NCI-H1092 treated with DMSO at 0.1 percent for 48 hours (cell line): ENCODE data around the gene RHOBTB3.
A peak's percentile ranks its signal among the peaks of the same experiment; 100 is the strongest.
"Not testable (repeated sequence)": the region's sequence is repeated elsewhere in the genome, so short reads cannot be mapped to it uniquely, and the experiment has no call there.

ENCODE experiments used
- DNase-seq: peaks from one replicate; lab custom pipeline; 2025; lab: John Stamatoyannopoulos, UW

The RHOBTB3 gene, protein sequence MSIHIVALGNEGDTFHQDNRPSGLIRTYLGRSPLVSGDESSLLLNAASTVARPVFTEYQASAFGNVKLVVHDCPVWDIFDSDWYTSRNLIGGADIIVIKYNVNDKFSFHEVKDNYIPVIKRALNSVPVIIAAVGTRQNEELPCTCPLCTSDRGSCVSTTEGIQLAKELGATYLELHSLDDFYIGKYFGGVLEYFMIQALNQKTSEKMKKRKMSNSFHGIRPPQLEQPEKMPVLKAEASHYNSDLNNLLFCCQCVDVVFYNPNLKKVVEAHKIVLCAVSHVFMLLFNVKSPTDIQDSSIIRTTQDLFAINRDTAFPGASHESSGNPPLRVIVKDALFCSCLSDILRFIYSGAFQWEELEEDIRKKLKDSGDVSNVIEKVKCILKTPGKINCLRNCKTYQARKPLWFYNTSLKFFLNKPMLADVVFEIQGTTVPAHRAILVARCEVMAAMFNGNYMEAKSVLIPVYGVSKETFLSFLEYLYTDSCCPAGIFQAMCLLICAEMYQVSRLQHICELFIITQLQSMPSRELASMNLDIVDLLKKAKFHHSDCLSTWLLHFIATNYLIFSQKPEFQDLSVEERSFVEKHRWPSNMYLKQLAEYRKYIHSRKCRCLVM

DNA sequence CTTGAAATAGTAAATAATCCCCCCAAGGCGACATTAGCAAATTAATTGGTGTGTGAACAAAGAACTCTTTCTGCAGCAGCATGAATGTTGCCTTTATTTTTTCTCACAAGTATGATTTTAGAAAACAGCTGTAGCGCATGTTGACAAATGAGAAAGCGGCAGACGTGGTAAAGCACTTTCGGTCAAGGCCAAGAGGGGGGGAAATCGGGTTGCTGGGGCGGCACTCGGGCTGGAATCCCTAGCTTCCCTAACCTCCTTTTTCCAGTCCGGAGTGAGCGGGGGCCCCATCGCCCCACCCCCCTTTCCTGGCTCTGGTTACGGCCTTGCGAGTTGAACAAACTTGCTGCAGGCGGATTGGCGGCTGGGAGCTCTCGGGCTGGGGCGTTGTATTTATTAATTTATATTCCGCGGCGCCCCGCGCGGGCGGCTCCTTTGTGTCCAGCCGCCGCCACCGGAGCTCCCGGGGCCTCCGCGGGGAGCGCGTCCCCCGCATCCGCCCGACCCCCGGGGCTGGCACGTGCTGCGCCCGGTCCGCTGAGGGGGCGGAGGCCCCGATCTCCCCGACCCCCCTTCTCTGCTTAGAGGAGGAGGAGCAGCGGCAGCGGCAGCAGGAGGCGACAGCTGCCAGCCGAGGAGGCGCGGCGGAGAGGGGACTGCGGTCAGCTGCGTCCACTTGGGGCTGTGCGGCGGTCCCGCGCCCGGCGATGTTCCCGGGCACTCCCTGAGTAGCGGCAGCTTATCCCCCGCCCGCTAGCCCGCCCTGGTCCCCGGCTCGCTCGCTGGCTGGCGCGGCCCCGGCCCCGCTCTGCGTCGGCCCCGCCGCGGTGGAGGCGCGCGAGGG lies at the start of gene RHOBTB3:
TSS of gene RHOBTB3 (plus strand) at position 607 of the 841 bp plus-strand sequence. CDS start 347 bp downstream, outside the sequence.
- DNase-seq, result peak; percentile 80

DNA sequence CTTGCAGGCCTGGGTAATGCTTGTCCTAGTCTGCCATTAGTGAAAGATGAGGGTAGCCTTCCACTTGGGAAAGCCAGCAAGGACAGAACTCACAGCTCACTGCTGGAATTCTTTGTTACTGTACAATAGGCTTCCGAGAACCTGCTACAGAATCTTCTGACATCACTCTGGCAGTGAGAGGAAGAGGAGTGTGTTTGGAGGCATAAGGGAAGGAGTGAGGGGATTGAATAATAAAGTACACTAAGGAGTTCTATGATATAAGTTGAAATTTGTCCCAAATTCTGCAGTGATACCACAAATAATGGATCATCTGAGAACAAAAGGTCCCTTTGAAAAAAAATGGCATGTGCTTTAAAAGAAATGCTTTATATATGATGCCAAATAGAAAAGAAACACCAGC lies 48.2 kb upstream of the RHOBTB3 start, which contains the start of gene SPATA9:
TSS of gene SPATA9 (minus strand) at position 101 of the 400 bp plus-strand sequence. CDS start 137 bp downstream, outside the sequence.
- DNase-seq, result no peak

DNA sequence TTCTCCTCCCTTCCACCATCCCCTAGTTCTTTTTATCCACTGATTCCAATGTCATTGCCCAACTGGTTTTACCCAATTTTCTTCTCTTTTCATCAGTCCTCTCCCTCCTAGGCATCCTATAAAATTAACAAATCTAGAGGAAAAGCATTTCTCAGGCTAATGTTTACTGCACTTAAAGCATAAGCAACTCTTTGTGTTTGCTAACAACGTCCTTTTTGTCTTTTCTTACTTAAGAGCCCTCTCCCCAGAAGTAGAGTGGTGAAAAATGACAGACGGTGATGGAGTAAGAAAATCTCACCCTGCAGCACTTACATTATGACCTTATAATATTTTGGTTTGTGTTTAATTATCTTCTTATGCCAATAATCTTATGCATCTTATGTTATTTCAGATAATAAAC lies 46.8 kb upstream of the RHOBTB3 start:
- no peak for DNase-seq

DNA sequence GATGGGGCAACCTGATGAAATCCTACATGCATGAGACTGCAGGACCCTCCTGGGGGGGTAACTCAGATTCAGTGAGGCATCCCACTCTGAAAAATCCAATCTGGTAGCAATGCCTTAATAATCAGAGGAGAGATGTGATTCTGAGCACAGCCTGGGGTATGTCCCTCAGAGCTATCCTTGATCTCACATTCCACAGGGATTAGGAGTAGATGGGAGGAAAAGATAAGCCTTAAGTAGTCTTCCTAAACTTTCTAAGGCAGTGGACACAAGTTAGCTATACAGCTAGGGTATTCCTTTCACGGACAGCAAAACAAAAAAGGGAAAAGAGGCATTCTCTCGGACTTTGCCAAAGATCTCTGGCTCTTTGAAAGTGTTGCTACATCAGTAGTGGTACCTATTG lies 44.5 kb upstream of the RHOBTB3 start:
- DNase-seq, result no peak

DNA sequence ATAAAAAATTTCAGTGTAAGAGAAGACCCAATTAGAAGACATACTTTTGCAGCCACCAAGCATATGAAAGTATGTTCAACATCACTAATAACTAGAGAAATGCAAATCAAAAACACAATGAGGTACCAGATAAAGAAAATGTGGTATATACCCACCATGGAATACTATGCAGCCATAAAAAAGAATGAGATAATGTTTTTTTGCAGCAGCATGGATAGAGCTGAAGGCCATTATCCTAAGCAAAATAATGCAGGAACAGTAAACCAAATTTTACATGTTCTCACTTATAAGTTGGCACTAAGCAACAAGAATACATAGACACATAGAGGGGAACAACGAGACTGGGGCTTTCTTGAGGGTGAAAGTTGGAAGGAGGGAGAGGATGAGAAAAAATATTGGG lies 41.5 kb upstream of the RHOBTB3 start:
- no peak for DNase-seq

DNA sequence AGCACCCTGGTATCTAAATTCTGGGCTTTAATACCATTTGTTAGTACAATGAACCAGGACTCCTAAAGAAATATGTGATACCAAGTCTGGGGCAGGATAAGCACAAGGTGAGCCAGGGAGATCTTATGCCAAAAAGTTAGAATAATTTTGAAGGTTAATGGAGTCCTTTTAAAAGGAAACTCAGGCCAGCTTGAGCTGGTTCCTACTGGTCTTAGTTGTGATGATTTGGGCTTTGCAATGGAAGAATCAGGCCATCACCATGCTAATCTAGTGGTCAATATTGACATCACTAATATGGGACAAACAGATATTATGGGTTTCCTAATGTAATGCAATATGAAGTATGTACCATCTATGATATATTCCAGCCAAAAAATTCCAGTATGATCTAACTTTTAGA lies 40.8 kb upstream of the RHOBTB3 start:
- no peak for DNase-seq

DNA sequence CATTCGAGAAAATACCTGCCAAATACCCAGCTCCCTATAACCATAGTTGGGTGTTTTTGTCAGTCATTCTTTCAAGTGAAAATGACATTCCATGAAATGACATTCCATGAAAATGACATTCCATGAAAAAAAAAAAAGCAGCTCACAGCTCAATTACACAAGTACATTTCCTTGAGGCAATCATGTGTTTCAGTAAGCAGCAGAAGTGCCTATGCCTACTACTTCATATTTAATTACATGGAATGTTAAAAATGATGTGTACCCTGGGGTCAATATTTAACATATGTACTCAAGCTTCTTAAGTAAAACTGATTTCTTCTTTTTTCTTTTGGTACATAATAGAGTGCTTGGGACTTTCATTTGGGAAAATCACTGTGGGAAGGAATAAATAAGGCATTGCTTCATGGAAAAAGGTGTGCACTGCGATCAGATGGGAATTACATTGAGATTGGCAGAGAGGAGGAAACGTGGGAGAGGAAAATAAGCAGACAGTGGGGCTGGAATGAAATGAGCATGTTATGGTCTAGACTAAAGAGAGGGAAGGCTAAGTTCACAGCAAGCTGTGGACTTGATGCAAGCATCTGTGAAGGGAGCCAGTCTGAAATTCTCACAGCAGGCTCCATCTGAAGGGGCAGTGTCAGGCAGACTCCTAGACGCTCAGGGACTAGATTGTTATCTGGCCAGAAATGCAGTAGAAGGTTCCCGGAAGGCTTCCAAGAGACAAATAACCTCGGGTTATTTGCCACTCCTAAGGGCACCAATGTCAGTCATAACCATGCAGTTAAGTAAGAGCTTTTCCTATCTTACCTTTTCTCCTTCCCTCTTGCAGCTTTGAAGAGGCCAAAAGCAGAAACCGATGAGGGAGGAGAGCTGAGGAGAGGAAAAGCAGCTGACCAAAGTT lies 33.1 kb upstream of the RHOBTB3 start:
- no peak for DNase-seq

DNA sequence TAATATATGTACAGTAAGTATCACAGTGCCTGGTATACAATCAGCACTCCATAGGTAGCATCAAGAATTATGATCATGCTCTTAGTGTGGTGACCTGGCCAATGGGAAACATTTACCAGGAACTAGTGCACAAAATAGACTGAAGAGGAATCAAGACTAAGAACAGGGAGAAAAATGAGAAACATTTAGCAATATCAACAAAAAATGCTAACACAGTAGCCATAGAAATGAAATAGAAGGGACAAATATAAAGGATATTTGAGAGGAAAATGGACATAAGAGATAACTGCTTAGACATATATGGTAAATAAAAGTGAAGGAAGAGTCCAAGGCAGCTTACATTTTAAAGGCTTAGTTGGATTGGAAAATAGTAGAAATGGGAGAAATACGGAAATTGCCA lies 31.8 kb upstream of the RHOBTB3 start:
- no peak for DNase-seq

DNA sequence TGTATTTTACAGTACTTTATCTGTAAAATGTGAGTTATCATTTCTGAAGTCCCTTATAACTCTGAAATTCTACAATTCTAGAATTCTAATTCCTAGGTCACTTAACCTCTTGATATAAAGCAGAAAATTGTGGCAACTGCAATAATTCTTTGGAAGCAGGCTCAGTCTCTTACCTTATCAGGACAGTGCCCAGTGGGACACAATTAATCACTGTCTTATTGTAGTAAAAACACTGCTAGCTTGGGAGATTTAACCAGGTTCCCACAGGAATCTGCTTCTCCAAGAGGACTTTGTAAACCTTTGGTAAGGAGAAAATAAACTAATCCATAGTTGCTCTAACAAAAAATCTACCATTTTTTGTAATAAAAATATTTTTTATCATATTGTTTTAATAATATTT lies 30.1 kb upstream of the RHOBTB3 start:
- no peak for DNase-seq

DNA sequence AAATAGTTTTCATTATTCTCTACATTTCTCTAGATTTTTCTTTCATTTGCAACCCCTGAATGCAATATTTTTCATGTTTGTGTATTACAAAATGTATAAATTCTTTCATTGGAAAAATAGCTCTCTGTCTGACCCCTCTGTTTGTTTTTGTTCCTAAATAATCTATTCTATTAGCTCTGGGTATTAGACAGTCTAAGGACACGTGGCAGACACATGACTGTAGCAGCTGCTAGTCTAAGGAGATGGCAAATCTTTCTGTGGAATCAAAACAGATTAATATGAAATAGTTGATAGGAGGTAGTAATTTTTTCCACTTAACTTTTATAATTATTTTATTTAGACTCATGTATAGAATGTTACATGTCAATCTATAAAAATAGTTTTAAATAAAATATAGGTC lies 27.0 kb upstream of the RHOBTB3 start:
- no peak for DNase-seq

DNA sequence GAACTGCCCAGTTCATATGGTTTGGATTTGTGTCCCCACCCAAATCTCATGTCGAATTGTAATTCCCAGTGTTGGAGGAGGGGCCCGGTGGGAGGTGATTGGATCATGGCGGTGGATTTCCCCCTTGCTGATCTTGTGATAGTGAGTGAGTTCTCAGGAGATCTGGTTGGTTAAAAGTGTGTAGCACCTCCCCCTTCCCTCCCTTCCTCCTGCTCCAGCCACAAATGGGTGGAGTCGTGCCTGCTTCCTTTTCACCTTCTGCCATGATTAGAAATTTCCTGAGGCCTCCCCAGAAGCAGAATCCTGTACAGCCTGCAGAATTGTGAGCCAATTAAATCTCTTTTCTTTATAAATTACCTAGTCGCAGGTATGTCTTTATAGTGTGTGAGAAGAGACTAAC lies 24.9 kb upstream of the RHOBTB3 start:
- DNase-seq, result not testable (repeated sequence)

DNA sequence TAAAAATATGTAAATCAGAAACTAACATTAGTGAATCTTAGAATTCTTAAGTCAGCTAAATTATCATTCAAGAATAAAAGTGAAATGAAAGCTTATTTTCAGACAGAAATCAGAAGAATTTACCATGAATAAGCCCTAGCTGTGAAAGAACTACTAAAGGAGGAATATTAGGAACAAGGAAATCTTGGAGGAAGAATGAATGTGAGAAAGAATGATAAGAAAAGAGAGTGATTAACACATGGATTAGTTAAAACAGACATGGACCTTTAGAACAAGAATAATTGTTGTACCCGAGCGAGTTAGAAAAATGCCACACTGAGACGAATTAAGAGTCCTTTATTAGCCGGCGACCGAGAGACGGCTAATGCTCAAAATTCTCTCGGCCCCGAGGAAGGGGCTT lies 24.1 kb upstream of the RHOBTB3 start:
- DNase-seq, result no peak

DNA sequence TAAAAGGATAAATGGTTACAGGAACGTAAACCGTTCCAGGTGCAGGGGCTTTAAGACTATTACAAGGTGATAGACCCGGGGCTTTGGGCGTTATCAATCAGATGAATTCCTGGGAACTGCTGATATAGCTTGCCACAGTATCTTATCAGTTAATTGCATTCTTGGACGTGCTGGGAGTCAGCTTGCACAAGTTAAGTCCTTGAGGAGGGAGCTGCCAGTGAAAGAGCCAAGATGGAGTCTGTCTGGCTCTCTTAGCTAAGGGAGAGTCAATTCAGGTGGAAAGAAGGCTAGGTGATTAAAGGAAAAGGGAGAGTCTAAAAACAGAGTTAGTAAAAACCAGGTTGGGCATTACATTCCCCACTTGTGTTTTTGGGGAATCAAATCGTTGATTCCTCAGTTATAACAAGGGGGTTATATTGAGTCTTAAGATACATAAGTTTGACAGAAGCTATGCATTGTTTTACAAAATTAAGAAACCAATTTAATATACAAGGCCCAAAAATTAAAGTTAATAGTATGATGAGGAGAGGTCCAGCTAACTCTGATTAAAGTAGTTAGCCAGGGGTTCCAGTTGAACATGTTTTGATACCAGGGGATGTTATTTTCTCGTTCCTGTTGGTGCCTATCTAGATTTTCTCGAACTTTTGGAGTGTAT lies 23.5 kb upstream of the RHOBTB3 start:
- not testable (repeated sequence) for DNase-seq

DNA sequence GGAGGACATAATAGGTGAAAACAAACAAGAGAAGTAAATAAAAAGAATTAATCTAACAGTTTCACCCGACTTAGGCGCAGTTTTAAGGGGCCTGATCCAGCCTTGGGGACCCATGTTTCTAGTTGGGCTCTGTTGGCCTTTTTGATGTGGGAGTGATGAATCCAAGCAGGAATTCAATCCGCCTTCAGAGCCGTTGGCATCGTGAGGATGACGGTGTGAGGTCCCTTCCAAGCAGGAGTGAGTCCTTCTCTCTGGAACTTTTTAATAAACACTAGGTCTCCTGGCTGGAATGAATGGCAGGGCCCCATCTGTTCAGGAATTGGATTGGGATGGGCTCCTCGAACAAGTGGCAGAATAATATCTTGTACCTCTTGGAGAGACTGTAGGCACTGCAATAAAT lies 22.3 kb upstream of the RHOBTB3 start:
- no peak for DNase-seq

DNA sequence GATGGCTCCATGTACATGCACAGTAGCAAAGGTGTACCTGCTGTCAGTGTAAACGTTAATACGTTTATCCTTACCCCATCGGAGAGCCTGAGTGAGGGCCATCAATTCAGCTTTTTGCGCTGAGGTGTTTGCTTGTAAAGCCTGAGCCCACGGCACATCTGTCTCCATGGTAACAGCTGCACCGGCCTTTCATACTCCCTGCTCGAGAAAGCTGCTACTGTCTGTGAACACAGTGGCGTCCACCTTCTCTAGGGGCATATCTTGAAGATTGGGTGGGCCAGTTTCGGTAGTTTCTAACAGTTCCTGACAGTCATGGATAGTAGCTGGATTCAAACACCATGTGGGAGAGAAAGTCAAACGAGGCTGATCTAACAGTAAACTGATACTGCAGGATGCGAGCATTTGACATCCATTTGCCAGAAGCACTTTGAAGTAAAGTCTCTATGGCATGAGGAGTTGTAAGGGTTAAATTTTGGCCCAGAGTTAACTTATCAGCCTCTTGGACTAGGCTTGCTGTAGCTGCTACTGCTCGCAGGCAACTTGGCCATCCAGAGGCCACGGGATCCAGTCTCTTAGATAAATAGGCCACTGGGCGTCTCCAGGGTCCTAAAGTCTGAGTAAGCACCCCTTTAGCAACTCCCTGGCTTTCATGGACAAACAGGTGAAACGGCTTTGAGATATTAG lies 21.0 kb upstream of the RHOBTB3 start:
- no peak for DNase-seq

DNA sequence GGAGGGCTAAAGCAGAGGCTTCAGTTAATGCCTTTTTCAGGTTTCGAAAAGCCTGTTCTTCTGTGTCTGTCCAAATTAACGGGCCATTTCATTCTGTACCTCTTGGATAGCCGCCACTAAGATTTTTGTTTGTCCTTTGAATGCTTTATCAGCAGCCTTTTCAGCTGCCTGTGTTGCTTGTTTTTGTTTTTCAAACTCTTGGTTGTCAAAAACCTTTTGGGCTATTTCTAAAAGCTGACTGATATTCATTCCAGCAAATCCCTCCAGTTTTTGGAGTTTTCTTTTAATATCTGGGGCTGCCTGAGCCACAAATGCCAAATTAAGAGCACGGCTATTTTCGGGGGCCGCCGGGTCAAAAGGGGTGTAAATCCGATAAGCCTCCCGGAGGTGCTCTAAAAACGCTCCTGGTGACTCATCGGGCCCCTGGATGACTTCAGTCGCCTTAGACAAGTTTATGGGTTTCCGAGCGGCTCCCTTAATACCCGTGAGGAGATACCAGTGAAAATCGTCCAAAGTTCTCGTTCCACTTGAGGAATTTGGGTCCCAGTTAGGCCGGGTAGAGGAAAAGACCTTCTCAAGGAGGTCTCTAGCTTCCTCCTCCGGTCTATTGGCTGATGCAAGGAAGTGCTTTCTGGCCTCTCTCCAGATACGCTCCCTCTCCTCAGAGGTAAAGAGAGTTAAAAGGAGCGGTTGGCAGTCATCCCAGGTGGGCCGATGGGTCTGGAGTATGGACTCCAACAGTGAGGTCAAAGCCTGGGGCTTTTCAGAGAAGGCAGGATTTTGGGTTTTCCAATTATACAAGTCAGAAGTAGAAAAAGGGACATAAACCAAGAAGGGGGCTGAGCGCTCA lies 20.3 kb upstream of the RHOBTB3 start:
- DNase-seq, result not testable (repeated sequence)

DNA sequence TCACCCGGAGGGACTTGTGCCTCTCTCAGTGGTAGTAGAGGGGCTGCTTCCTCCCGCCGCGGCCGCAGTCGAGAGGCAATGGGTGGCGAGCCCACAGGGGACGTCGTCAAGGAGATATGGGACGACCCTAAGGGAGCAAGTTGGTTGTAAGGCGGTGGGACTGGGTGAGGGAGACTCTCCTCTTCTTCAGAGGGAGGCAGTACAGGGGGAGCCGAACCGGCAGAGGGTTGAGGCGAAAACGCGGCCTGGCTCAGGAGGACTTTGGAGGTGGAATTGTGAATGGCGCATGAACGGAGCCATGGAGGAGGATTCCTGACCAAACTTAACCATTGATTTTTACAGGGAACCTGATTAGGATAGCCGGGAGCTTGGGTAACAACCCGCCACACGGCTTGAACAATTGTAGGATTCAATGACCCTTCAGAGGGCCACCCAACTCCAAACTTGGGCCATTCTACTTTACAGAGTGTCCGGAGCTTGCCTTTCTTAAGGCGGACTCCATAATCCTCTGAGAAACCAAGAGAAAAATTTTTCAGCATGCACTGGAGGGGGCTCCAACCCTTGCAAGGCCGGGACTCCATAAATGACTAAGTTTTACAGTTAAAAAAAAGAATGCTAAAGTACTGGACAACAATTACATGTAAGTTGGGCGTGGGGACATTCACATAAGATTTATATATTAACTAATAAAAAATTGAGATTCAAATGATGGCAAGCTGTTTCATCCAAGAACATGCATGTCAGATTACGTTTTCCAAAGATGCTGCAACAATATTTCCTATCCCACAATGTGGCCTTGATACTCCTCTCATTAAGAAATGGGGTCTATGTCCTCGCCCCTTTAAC lies 19.4 kb upstream of the RHOBTB3 start:
- DNase-seq, result no peak

DNA sequence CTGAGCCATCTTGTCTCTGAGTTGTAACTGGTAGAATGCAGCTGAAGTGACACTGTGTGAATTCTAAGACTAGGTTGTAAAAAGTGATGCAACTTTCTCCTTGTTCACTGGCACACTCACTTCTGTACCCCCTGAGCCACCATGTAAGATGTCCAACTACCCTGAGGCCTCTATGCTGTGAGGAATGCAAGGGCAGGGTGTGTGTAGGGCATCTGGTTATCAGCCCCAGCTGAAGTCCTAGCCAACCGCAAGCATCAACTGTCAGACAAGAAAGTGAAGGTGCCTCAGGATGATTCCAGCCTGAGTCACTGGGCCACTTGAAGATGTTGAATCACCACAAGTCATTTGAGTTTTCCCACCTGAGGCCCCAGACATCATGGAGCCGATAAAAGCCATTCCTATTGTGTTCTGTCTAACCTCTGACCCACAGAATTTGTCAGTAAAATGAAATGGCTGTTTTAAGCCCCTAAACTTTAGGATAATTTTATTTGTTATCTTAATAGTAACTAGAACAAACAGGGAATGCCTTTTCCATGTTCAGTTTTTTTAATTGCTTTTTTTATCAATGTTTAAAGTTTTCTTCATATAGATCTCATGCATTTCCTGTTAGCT lies 18.7 kb upstream of the RHOBTB3 start:
- no peak for DNase-seq
